Measurements from ENCODE around the gene TRMT44.

- TF ChIP-seq, protein P1, sequence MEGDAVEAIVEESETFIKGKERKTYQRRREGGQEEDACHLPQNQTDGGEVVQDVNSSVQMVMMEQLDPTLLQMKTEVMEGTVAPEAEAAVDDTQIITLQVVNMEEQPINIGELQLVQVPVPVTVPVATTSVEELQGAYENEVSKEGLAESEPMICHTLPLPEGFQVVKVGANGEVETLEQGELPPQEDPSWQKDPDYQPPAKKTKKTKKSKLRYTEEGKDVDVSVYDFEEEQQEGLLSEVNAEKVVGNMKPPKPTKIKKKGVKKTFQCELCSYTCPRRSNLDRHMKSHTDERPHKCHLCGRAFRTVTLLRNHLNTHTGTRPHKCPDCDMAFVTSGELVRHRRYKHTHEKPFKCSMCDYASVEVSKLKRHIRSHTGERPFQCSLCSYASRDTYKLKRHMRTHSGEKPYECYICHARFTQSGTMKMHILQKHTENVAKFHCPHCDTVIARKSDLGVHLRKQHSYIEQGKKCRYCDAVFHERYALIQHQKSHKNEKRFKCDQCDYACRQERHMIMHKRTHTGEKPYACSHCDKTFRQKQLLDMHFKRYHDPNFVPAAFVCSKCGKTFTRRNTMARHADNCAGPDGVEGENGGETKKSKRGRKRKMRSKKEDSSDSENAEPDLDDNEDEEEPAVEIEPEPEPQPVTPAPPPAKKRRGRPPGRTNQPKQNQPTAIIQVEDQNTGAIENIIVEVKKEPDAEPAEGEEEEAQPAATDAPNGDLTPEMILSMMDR (IDR thresholded peaks at IDR 0.05; ENCODE audit: low read depth, low read length), result no peak
- TF ChIP-seq EZH2phosphoT487 (IDR thresholded peaks at IDR 0.05; ENCODE audit: low read depth), result no peak
These were observed 41.3 kb upstream of the TRMT44 start for GRCh38 chr4:8399298-8399697.

Measured in OCI-LY3 (cell line).